SK-MEL-5 (cell line): ENCODE measurements around the gene EPB41L2. TPM values are rescaled to one million over a fixed set of nuclear protein-coding genes. Genes with fewer than 3 reads are reported as not detected.
"Not testable (repeated sequence)": the region's sequence is repeated elsewhere in the genome, so short reads cannot be mapped to it uniquely, and the experiment has no call there.

Experiments
- DNase-seq: peaks from one replicate; pipeline ENCODE4 v3.0.0-alpha.2; 2016; ENCODE audit warnings: low read depth, low spot score
- in situ Hi-C: cut with HindIII; loops from 2 replicates; pipeline ENCODE4 v1.10.0; 2016; ENCODE audit warnings: low sequenced_read_pairs, high pct_unique_total_duplicates, low pct_unique_long_range_greater_than_20kb
- total RNA-seq: library from RNA; depleted of rRNA; stranded (reverse); fragments of >200 nt; shearing (Covaris generic); gene quantifications from 2 replicates; pipeline ENCODE4 v1.2.3, GENCODE V29; 2014

EPB41L2 gene
- total RNA-seq, 1 experiment from 2014 or later: 12.2 TPM

GRCh38 chr6:130920969-130921368, 142.1 kb downstream of the EPB41L2 start:
- in situ Hi-C loops: no loop called here
- no peak for DNase-seq

GRCh38 chr6:130918171-130918570, 144.9 kb downstream of the EPB41L2 start:
- no peak for DNase-seq
- in situ Hi-C loops: no loop called here

DNA sequence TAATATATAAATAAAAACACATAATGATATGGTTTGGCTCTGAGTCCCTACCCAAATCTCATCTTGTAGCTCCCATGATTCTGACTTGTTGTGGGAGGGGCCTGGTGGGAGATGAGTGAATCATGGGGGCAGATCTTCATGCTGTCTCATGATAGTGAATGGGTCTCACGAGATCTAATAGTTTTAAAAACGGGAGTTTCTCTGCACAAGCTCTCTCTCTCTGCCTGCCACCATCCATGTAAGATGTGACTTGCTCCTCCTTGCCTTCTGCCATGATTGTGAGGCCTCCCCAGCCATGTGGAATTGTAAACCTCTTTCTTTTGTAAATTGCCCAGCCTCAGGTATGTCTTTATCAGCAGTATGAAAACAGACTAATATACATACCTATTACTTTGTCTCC, 147.4 kb downstream of the EPB41L2 start:
- in situ Hi-C loops, DNase-seq: not testable (repeated sequence)

DNA sequence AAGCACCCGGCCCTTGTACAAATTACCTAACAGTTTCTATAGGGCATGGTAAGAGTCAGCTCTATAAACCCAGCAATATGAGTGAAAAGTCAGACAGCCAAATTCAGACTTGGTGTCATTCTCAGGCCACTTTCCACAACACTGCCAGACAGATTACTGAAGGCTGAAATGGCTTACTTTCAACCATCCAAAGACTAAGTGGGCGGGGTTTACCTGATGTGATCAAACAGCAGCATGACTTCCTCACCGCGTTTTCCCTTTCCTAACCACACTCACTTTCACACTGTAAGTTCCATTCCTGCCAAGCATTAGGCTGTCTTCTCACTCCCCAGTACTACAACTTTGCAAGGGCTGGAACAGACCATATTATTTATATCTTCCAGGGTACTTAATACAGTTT, 149.9 kb downstream of the EPB41L2 start:
- in situ Hi-C loops: no loop called here
- DNase-seq: no peak

DNA sequence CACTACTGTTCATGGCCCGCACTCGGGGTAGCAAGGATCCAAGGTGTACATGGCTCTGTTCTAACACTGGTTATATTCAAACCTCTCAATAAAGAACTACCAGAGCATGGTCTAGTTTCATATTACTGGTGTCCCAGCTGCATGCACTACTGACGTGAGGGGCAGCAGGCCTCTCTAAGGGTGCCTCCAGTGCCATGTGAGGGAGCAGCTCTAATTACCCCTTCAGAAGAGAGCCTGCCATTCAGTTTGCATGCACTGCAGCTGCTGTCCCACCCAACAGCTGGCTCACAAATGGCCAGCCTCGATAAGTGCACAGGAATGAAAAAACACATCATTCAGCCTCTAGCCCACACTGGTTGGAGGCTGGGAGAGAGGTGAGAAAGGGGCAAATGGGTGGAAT, 150.6 kb downstream of the EPB41L2 start:
- in situ Hi-C loops: no loop called here
- DNase-seq: no peak

DNA sequence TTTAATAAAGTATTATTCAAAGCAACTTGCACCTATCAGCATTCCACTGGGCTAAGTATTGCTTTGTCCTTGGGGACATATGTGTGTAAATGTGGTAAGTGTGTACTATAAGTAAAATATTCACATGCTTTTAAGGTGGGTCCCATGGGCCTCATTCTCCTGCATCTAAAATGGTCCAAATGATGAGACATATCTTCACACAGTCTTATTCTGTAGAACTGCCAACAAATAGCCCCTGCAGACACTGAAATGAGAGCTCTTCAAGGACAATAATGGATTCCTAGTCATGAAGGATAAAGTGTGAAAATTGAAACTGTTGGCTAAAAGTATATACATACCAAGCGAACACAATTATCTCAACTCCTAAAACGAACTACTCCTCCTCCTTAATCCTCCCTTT, 154.1 kb downstream of the EPB41L2 start:
- DNase-seq: no peak
- in situ Hi-C loops: no loop called here

DNA sequence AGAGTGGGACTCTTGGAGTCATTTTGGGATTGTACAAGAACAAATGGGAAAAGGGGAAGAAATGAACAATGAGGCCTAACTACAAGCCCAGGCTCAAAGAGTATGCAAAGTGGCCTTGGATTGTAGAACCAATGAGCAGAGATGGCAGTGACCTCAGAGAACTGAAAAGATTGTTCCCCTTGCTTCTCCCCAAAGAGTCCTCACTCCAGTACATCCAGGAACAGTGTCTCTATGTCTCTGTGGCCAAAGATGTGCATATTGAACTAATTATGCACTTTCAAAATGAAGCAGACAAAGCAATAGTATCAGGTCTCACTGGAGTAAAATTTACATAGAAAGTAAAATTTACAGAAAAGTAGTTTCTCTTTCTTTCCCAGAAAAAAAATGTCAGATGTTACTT, 154.9 kb downstream of the EPB41L2 start:
- in situ Hi-C loops: no loop called here
- no peak for DNase-seq

GRCh38 chr6:130907687-130908086, 155.4 kb downstream of the EPB41L2 start:
- no peak for DNase-seq
- in situ Hi-C loops: no loop called here

- DNase-seq: no peak
- in situ Hi-C loops: no loop called here
These were observed 156.2 kb downstream of the EPB41L2 start for GRCh38 chr6:130906736-130907381.

DNA sequence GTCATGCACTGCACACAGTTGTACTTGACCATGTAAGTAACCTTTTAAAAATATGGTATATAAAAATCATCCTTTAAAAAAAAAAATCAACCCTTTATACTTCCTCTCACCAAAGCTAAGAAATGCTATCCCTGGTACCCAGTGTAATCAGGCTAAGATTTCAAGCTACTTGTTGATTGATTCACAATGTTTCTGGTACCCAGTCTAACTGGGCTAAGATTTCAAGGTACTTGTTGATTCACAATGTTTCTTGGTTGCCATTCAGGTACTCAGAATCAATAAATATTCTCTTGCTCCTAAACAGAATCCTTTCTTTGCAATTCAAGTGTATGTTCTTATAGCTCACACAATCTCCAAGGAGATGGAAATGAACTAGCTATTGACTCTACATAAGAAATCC, 159.4 kb downstream of the EPB41L2 start:
- DNase-seq: no peak
- in situ Hi-C loops: no loop called here

DNA sequence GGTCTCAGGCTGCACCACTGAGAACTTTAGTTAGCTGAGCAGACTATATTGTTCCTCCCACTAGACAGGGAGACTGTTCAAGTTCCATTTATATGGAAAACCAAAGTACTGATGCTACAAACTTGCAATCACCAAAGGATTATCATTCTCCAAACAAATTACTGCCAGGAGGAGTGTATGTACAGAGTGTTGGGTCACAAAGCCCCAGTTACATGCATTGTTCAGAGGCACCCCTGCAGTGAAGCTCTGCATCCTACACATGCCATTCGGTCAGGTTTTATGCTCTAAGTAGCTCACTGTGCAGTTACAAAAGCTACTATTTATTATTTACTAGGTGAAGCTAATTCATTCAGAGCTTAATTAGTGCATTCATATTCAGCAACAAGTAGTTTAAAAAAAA, 160.0 kb downstream of the EPB41L2 start:
- in situ Hi-C loops: no loop called here
- DNase-seq: no peak

- DNase-seq: peak; percentile 22
- in situ Hi-C loops: no loop called here
These were observed 162.1 kb downstream of the EPB41L2 start for GRCh38 chr6:130900913-130901312.

- in situ Hi-C loops: no loop called here
- DNase-seq: no peak
These were observed 166.8 kb downstream of the EPB41L2 start for GRCh38 chr6:130896249-130896648.

DNA sequence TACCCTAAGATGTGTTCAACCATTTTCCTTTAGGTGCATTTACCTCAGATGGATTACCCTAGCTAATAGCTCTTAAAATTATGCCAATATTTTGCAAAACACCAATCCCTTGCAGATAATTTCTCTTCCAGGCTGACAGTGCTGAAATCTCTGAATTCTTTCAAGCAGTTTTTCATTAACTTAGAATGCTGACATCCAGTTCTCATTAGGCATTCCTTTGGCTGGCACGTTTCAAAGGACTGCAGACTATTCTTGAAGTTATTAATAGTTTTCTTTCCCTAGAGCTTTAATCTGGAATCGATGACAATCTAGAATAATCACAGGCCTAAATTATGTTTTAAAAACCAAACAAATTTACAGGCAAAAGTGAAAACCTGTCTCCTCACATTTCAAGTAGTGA, 167.5 kb downstream of the EPB41L2 start:
- in situ Hi-C loops: no loop called here
- no peak for DNase-seq

- no peak for DNase-seq
- in situ Hi-C loops: no loop called here
These were observed 169.3 kb downstream of the EPB41L2 start for GRCh38 chr6:130893766-130894165.

DNA sequence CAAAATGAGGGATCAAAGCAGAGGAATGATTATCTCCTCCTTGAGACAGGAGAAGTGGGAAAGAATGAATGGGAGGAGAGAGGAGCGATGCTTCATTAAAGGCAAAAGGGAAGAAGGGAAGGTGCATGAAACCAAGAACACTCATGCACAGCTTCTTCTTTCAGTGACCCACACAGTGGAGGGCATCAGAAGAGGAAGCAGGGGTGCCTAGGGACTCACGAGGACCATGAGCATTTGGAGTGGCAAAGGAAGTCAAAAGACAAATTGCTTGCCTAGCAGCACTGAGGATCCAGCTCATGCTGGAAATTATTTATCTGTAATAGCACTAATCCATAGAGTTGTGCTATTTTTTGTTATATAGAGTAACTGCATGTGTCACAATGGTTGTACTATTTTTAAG, 169.8 kb downstream of the EPB41L2 start:
- in situ Hi-C loops: no loop called here
- DNase-seq: no peak

DNA sequence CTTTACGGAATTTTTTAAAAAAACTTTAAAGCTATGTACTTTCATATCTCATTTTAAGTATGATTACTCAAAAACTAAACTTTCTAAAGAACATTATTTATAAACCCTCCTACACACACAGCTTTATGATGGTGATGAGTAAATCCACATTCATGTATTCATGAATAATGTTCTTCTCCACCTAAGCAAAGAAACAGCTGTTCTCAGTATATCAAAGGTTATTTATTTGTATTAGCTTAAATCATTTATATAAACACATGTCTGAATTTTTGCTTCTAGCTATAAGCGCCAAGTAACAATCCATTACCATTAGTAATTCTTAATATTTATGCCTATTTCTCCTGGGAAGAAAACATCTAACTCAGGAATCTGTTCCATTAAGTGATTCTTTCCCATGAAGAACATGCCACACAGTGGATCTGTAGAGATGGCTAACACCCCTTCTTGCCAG, 172.5 kb downstream of the EPB41L2 start:
- no peak for DNase-seq
- in situ Hi-C loops: no loop called here

GRCh38 chr6:130889423-130889822, 173.6 kb downstream of the EPB41L2 start:
- no peak for DNase-seq
- in situ Hi-C loops: no loop called here

- in situ Hi-C loops: no loop called here
- DNase-seq: no peak
These were observed 174.8 kb downstream of the EPB41L2 start for GRCh38 chr6:130888246-130888645.

DNA sequence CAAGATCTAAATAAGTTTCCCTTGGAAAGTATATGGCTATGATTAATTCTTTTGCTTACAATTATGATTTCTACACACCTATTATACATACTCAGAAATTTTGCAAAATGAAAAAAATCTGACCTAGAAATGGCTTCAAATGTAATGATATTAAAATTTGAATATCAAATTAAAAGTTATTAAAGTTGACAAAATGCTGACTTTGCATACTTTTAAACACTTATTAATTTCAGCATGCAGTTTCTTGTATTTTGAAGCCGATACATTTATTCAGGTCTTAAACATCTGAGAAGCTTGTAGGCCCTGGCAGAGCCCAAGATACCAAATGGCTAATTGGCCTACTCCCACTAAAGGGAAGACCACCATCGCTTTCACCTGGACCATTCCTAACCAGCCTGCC, 176.1 kb downstream of the EPB41L2 start:
- in situ Hi-C loops: no loop called here
- DNase-seq: no peak
